GM21619 (cell line): ENCODE measurements around the gene ANKK1.

Experiments used
- ATAC-seq: cut with Tn5 transposase; IDR thresholded peaks from one replicate; pipeline ENCODE4 v1.9.1; 2021; ENCODE audit not compliant: unreplicated experiment

ANKK1 gene

GRCh38 chr11:113449743-113450142 is 62.2 kb downstream of the ANKK1 start:
- ATAC-seq = no peak
